ENCODE data around the gene CATSPERE.

CATSPERE gene

DNA sequence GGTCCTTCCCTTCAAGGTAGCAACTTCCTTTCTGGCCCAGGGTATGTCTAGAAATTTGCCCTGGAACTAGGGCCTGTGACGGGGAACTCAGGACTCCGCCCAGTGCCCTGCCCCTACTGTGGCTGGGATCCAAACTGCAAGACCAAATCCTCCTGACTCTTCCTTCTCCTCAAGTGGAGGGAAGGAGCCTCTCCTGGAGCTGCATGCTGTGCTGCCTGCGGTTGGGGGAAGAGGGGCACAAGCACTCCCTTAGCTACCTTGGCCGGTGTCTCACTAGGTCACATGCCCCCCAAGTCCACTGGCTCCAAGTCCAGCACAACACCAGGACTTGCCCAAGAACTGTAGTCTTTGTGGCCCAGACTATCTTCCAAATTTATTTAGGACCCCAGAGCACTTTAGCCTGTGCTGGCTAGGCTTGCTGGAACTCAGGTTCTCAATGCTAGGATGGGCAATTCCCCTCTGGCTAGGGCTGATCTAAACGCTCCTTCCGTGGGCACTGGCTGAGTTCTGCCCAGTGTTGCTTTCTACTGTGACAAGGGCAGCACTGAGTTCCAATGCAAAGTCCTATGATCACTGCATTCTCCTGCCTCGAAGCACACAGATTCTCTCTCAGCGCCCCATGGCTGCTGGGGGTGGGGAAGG lies 21.6 kb upstream of the CATSPERE start:
- Mint-ChIP-seq H3K4me3 (no peak overlapping the region), H3K4me1 (peaks cover 57% of the 10 kb centered on the region), H3K9me3 (no peaks in the 10 kb centered on the region), H3K27me3 (no peaks in the 10 kb centered on the region), H3K36me3 (ENCODE audit: low read depth) (peaks cover 36% of the 10 kb centered on the region), H3K27ac (peak overlapping the region; percentile 3)
- no peak for DNase-seq
- ATAC-seq, result no peak

DNA sequence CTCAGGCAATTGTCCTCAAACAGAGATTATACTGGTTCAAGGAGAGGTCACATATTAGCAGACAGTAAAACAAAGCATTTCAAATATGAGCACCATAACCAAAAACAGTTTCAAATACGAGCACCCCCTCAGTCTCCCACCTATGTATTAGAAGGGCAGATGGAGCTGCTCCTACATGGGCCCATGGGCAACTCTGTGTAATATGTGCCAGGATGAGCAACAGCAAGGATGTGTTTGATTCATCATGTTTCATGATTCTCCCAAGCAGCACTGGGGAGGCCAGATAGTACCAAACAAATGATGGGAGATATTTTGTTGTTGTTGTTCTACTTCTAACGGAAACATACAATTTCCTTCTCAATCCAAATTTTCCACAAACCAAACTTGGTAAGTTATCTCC lies 18.2 kb upstream of the CATSPERE start:
- Mint-ChIP-seq H3K9me3 (no peaks in the 10 kb centered on the region), H3K4me3 (no peak overlapping the region), H3K27ac (no peak overlapping the region), H3K4me1 (peaks cover 57% of the 10 kb centered on the region), H3K27me3 (no peaks in the 10 kb centered on the region), H3K36me3 (ENCODE audit: low read depth) (peaks cover 35% of the 10 kb centered on the region)
- no peak for DNase-seq
- peak; percentile 59 for ATAC-seq

DNA sequence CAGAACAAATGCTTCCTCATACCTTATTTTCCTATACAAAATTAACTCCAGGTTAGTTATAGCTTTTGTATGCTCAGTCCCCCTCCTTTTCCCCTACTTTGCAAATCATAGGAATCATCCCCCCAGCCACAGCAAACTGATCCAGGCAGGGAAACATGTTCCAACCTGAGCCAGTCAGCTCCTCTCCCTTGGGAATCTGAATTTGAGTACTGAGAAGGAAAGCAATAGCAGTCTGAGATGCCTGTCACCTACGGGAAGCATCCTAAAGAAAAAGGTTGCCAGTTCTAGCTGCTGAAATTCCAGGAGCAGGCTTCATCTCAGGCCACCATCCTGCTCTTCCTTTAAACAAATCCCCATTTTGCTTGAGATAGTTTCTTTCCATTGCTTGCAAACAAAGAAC lies 16.2 kb upstream of the CATSPERE start:
- H3K4me1 Mint-ChIP-seq, result peaks cover 61% of the 10 kb centered on the region
- no peak for DNase-seq
- H3K4me3 Mint-ChIP-seq, result no peak overlapping the region
- H3K27ac Mint-ChIP-seq, result peak overlapping the region; percentile 55
- H3K36me3 Mint-ChIP-seq (ENCODE audit: low read depth), result peaks cover 46% of the 10 kb centered on the region
- H3K27me3 Mint-ChIP-seq, result no peaks in the 10 kb centered on the region
- H3K9me3 Mint-ChIP-seq, result no peaks in the 10 kb centered on the region
- no peak for ATAC-seq

DNA sequence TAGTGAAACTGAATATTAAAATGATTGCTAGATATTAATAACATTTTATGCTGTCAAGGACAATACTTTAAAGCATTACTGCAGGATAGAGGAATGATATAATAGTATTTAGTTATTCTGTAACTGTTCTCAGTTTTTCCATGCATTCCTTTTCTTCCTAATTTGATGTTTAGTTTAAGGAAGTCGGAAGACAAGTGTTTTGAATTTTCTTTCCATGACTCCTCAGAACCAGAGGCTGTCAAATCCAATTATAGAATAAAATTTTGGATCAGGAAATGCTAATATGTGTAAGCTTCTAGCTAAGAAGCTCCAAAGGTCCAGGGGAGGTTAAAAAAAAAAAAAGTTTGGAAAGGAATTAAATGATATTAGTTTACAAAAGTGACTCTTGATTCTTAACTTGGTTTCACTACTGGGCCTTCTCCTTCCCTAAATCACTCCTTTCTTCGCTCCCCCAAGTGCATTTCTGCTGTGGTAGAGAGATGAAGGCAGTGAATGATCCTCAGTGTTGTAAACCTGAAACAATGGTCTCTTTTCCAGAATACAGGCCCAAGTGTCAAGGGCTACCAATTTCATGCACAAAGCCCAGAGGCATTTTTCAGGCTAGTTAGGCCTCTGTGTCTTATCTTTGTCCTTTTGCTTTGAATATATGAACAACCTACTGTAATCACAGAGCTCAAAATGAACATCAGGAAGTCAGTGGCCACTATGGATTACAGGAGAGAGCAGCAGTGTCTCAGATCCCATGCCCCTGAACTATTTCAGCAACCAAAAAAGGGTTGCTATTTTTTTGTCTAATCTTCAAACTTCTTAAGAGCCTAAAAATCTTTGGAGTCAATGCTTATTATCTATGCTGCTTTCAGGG lies 15.5 kb upstream of the CATSPERE start:
- Mint-ChIP-seq H3K27ac (peak overlapping the region; percentile 23), H3K9me3 (no peaks in the 10 kb centered on the region), H3K4me1 (peaks cover 64% of the 10 kb centered on the region), H3K36me3 (ENCODE audit: low read depth) (peaks cover 53% of the 10 kb centered on the region), H3K27me3 (no peaks in the 10 kb centered on the region), H3K4me3 (no peak overlapping the region)
- DNase-seq (no peak), ATAC-seq (no peak)

DNA sequence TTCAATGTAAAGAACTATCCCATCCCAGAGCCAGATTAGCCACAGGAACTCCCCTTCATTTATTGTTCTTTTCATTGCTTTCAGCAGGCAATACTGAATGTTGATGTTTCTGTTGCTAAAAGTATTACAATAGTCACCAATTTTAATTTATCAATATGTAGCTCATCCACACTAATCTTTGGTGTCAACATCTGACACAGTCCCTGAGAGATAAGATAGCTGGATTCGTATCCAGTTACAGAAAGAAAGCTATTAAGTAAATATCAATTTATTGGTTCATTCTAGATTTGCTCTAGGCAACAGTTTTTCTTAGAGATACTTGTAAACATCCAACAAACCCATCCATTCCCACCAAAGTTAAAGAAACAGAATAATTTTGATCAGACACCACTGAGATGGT lies 14.0 kb upstream of the CATSPERE start:
- Mint-ChIP-seq H3K4me1 (peaks cover 64% of the 10 kb centered on the region), H3K36me3 (ENCODE audit: low read depth) (peaks cover 56% of the 10 kb centered on the region), H3K27me3 (no peaks in the 10 kb centered on the region), H3K9me3 (peaks cover under 1% of the 10 kb centered on the region), H3K27ac (no peak overlapping the region), H3K4me3 (no peak overlapping the region)
- no peak for DNase-seq
- ATAC-seq, result no peak

DNA sequence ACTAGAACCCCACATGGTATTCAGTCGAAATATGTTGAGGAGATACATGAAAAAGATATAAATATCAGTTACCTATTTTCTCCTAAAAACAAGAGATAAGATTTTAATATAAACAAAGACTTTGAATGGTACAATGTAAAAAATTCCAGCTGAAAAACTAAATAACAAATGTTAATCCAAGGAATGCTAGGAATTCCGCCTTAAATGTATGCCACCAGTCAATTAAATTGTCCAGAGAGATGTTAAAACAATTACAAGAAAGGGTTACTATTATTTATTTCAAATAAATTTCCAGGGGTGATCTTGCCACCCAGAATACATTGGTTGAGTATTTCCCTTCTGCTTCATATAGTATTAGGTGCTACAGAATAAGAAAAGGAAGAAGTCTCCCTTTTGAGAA lies 13.5 kb upstream of the CATSPERE start:
- peaks cover 4% of the 10 kb centered on the region for H3K9me3 Mint-ChIP-seq
- DNase-seq (no peak), ATAC-seq (no peak)
- H3K4me1 Mint-ChIP-seq, result peaks cover 66% of the 10 kb centered on the region
- H3K36me3 Mint-ChIP-seq (ENCODE audit: low read depth), result peaks cover 58% of the 10 kb centered on the region
- H3K27ac Mint-ChIP-seq, result no peak overlapping the region
- no peaks in the 10 kb centered on the region for H3K27me3 Mint-ChIP-seq
- H3K4me3 Mint-ChIP-seq, result peak overlapping the region; percentile 46

DNA sequence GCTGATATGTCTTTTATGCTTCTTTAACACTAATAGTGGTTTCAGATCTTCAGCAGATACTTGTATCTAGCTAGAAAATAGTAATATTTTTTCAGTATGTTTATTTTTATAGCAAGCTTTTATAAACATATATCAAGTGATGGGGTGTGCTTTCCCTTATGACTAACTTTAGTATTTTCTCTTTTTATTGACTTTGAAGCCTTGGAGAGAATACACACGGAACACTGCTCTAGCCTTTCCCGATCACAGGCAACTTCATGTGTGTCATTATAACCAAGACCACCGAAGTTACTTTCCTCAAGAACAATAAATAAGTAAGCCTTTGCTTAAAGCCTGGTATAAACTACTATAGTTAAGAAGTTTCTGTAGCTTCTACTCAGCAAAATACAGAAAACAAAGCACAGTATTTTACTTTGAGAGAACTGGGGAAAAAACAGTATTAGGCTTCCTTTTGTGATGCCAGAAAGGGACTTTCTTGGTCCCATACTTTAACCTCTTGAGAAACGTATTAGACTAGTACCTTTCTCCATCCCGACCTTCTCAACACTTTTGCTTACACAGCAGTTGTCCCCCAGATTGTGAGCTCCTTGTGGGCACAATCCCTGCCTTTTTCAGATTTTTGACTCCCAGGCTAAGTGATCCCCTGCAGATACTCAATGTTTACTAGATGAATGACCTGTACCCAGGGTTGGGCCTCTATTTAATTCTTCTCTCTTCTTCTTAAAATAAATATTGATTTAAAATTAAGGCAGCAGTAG lies 12.6 kb upstream of the CATSPERE start:
- no peak overlapping the region for H3K27ac Mint-ChIP-seq
- H3K4me3 Mint-ChIP-seq, result no peak overlapping the region

DNA sequence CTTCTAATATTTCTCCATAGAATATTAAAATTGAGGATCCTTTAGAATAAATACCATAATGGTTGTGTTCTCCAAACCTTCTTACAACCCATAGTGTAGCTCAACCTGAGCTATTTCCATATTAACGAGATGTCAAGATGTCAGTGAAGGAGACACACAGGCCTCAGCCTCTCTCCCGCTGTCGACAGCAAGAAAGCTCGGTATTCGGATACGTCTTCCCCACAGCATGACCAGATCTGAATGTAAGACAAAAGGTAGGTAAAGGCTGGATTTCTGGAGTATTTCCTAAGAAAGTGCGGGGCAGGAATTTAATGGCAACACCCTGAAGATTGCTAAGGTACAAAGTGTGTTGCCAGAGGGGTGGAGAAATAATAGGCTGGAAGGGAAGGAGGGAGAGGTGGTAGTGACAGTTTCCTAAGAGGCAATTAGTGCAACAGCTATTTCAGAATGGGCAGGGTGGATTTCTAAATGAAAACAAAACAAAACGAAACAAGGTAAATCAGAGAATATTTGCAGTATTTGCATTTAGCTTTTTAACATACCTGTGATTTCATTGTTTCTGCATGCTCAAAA lies 11.1 kb upstream of the CATSPERE start:
- Mint-ChIP-seq H3K4me1 (peaks cover 63% of the 10 kb centered on the region), H3K27me3 (no peaks in the 10 kb centered on the region), H3K27ac (peak overlapping the region; percentile 94), H3K9me3 (peaks cover 4% of the 10 kb centered on the region), H3K4me3 (peak overlapping the region; percentile 90), H3K36me3 (ENCODE audit: low read depth) (peaks cover 47% of the 10 kb centered on the region)
- DNase-seq (no peak), ATAC-seq (no peak)

More for the DNA sequence above, 12.6 kb upstream of the CATSPERE start:
- H3K36me3 Mint-ChIP-seq (ENCODE audit: low read depth), result peaks cover 54% of the 10 kb centered on the region
- peaks cover 4% of the 10 kb centered on the region for H3K9me3 Mint-ChIP-seq
- DNase-seq, result no peak
- H3K4me1 Mint-ChIP-seq, result peaks cover 68% of the 10 kb centered on the region
- ATAC-seq, result no peak
- H3K27me3 Mint-ChIP-seq, result no peaks in the 10 kb centered on the region

DNA sequence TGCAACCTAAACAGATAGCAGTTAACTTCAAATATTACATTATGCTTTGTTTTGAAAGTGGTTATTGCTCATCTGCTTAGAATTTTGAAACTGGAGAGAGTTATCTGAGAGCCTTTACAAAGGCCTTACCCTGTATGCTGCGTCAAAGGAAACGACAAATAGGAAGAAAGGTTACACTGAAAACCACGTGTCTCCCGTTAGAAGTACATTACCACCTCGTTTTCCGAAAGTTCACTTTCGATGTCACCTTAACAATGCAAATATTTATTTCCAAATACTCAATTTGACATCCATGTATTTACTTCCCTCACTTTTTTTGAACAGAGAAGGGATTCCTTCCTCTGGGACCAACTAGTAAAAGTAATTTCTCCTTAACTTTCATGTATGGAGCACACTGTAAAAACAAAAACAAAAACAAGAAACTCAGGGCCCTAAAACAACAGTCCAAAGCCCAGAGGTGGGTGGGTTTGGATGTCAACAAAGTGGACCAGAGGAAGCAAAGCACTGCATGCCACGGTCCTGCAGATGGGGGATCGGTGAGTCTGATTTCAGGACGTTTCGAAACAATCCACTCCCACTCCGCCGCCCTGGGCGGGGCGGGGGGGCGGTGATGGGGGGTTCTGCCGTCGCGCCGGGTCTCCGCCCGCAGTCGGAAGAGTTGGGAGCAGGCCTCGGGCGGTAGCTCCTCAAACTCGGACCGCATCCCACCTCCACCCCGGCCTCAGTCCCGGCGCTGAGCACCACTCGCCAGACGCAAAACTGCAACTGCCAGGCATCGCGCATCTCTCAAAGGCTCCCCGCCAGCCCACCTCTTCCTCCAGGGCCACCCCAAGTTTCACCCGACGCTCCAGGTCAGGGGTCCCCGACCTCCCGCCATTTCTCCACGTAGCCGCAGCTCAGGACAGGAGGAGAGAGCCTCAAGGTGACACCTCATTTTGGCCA lies 10.2 kb upstream of the CATSPERE start:
- Mint-ChIP-seq H3K4me3 (peak overlapping the region; percentile 90), H3K27me3 (no peaks in the 10 kb centered on the region), H3K9me3 (peaks cover 4% of the 10 kb centered on the region), H3K36me3 (ENCODE audit: low read depth) (peaks cover 40% of the 10 kb centered on the region), H3K4me1 (peaks cover 55% of the 10 kb centered on the region), H3K27ac (peak overlapping the region; percentile 94)
- DNase-seq (peak; percentile 62), ATAC-seq (peak; percentile 17)

DNA sequence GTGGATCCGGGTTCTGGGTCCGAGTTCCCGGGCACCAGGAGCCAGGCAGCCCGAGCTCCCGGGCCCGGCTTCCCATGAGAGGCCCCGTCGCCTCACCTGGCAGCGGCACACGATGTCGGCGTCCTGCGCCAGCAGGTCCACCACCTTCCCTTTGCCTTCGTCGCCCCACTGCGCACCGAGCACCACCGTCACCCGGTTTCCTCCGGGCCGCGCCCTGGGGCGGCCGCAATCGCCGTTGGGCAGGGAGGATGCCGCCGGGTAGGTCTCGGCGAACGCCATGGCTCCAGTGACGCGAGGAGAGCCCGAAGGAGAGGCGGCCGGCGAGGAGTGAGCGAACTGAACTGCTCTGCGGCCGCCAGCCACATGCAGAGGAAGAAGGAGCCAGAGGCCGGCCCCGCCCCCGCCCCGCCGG lies 9.5 kb upstream of the CATSPERE start, which contains the start of gene ADSS2:
Gene ADSS2 (minus strand): TSS at position 371 of the 412 bp plus-strand sequence. CDS start 92 bp downstream, at position 279.
- no peak for ATAC-seq
- H3K27me3 Mint-ChIP-seq, result no peaks in the 10 kb centered on the region
- peaks cover 4% of the 10 kb centered on the region for H3K9me3 Mint-ChIP-seq
- H3K4me3 Mint-ChIP-seq, result peak within 1 kb of the TSS; percentile 90
- H3K4me1 Mint-ChIP-seq, result peaks cover 48% of the 10 kb centered on the region
- peak within 1 kb of the TSS; percentile 94 for H3K27ac Mint-ChIP-seq
- DNase-seq, result no peak
- peaks cover 37% of the 10 kb centered on the region for H3K36me3 Mint-ChIP-seq (ENCODE audit: low read depth)

DNA sequence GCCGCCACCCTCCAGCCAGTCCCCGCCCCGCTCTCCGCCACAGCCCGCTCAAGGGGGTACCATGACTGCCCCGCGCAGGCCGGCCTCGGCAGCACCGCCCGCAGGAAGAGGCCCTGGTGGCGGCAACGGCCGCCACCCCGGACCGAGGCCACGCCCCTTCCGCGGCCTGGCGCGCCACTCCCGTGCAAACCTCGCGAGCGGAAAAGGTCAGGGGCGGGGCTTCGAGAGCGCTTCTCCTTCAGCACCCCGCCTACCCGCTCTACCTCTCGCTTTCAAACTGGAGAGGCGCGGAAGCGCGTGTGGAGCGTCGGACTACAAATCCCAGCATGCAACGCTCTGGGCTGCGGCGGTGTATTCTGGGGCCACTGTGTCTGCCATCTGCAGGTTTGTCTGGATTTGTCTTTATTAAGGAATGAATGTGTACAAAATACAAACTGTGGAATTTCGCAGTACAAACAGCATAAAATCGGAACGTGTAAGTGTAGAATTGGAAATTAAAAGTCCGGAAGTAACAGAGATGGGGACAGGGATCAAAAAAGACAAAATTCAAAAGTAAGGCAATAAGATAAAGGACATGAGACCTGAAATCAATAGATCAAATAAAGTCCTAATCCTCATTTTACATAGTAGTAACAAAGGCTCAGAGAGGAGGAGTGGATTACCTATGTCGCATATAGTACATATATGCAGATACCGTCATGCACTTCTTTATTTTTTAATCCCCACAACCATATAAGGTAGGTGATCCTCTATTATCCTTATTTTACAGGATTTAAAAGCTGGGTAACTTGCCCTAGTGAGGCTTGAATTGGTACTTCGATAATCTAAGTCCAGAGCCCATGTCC lies 8.9 kb upstream of the CATSPERE start:
- Mint-ChIP-seq H3K27ac (peak overlapping the region; percentile 94), H3K4me1 (peaks cover 43% of the 10 kb centered on the region), H3K4me3 (peak overlapping the region; percentile 90), H3K9me3 (peaks cover 4% of the 10 kb centered on the region), H3K27me3 (no peaks in the 10 kb centered on the region), H3K36me3 (ENCODE audit: low read depth) (peaks cover 34% of the 10 kb centered on the region)
- DNase-seq, result peak; percentile 99
- ATAC-seq, result peak; percentile 96

DNA sequence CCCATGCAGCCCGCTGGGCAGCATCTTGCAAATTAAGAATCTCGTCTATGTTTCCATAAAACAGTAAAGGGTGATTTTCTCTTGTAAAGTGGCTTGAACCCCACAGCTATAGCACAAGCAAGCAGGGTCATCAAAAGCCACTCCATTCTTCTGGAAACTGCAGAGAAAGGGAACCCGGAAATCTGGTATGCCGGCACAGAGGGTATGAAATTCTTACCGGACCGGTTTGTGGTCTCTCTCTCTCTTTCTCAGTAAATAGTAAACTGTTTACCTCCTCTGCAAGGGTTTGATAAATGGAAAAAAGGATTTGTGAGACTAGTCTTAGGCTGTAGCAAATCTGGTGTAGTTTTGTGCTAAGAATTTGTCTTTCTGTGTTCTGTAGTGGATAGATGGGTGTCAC lies 6.7 kb upstream of the CATSPERE start:
- peaks cover 8% of the 10 kb centered on the region for H3K9me3 Mint-ChIP-seq
- DNase-seq (no peak), ATAC-seq (no peak)
- peaks cover 23% of the 10 kb centered on the region for H3K36me3 Mint-ChIP-seq (ENCODE audit: low read depth)
- no peaks in the 10 kb centered on the region for H3K27me3 Mint-ChIP-seq
- H3K4me3 Mint-ChIP-seq, result no peak overlapping the region
- H3K27ac Mint-ChIP-seq, result no peak overlapping the region
- peaks cover 26% of the 10 kb centered on the region for H3K4me1 Mint-ChIP-seq

DNA sequence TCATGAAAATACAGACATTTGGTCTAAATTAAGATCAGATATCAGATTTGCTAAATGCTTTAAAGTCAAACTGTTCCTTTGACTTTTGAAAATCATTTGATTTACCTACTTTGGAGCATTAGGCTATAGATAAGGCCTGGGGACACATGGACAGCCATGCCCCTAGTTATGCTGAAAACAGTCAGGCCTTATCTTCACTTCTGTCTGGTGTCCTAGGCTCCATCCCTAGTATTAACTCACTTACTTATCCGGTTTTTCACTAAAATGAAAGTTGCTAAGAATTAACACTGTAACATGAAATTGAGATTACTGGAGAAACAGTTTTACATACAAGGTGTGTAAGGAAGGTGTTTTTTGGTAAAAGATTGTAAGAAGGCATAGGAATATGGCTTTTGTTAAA lies 4.5 kb upstream of the CATSPERE start:
- H3K4me3 Mint-ChIP-seq, result no peak overlapping the region
- H3K4me1 Mint-ChIP-seq, result peaks cover 29% of the 10 kb centered on the region
- no peak overlapping the region for H3K27ac Mint-ChIP-seq
- DNase-seq, result no peak
- no peak for ATAC-seq
- peaks cover 18% of the 10 kb centered on the region for H3K9me3 Mint-ChIP-seq
- H3K36me3 Mint-ChIP-seq (ENCODE audit: low read depth), result peaks cover 20% of the 10 kb centered on the region
- no peaks in the 10 kb centered on the region for H3K27me3 Mint-ChIP-seq
